Measurements from ENCODE around the gene POLR2C. TPM values are rescaled to one million over a fixed set of nuclear protein-coding genes. Genes with fewer than 3 reads are reported as not detected.

Gene POLR2C
- total and polyA plus RNA-seq, 2 of the 13 experiments (the other 11 are each of a cell fraction or from before 2014, with no cell fraction given), result 104 to 216 TPM

DNA sequence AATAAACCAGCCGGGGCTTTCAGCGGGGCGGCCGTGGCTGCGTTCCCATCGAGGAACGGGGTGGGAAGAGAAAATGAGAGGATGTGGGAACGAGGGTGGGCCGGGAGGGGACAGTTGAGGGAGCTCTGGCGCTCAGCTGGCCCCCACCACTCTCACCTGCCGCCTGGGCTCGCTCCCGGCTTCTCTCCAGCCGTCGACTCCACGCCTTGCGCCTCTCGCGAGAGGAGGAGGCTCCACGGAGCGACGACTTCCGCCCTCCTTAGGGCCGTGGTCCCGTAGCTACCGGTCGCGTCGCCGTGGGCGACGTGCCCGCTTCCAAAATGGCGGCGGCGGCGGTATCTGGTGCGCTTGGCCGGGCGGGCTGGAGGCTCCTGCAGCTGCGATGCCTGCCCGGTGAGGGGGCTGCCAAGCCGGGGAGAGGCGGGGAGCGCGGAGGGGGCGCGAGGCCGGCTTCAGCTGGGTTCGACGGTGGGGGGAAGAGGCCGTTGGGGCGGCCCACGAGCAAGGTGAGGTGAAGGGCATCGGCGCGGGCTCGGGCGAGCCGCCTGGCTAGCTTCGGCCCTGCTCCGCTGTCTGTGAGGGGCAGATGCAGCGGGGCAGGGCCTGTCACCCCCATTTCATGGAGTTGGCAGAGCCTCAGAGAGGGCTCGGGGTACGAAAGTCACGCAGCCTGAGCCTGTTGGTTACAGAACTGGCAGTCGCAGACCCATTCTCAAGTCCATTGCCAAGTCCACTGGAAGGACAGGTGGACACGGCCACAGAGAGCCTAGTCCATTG, 15.1 kb upstream of the POLR2C start, which contains the start of the genes CIAPIN1 and COQ9 (continued):
- no peak for TF ChIP-seq RARA (CRISPR knock-in tag; IDR thresholded peaks at IDR 0.05)
- TF ChIP-seq ZNF780A (CRISPR knock-in tag; IDR thresholded peaks at IDR 0.05), result peak; percentile 74; the same call in 1 of the 2 replicates
- TF ChIP-seq, protein P1, sequence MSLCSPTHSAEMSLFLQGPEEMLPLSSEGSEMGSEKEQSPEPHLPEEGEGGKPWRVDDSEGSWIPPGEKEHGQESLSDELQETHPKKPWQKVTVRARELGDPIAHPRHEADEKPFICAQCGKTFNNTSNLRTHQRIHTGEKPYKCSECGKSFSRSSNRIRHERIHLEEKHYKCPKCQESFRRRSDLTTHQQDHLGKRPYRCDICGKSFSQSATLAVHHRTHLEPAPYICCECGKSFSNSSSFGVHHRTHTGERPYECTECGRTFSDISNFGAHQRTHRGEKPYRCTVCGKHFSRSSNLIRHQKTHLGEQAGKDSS (CRISPR knock-in tag; IDR thresholded peaks at IDR 0.05; ENCODE audit: borderline replicate concordance, low read depth), result no peak; the same call in 1 of the 2 replicates
- 0 out of 2 replicates have a peak, but pooled peaks have one; percentile 38 for TF ChIP-seq ZNF557 (CRISPR knock-in tag; IDR thresholded peaks at IDR 0.05)
- TF ChIP-seq XRCC5 (optimal IDR thresholded peaks at IDR 0.05; ENCODE audit: low read length), result no peak
- TF ChIP-seq TOE1 (CRISPR knock-in tag; IDR thresholded peaks at IDR 0.05), result peak; percentile 40; the same call in 1 of the 2 replicates
- TF ChIP-seq, protein P2, sequence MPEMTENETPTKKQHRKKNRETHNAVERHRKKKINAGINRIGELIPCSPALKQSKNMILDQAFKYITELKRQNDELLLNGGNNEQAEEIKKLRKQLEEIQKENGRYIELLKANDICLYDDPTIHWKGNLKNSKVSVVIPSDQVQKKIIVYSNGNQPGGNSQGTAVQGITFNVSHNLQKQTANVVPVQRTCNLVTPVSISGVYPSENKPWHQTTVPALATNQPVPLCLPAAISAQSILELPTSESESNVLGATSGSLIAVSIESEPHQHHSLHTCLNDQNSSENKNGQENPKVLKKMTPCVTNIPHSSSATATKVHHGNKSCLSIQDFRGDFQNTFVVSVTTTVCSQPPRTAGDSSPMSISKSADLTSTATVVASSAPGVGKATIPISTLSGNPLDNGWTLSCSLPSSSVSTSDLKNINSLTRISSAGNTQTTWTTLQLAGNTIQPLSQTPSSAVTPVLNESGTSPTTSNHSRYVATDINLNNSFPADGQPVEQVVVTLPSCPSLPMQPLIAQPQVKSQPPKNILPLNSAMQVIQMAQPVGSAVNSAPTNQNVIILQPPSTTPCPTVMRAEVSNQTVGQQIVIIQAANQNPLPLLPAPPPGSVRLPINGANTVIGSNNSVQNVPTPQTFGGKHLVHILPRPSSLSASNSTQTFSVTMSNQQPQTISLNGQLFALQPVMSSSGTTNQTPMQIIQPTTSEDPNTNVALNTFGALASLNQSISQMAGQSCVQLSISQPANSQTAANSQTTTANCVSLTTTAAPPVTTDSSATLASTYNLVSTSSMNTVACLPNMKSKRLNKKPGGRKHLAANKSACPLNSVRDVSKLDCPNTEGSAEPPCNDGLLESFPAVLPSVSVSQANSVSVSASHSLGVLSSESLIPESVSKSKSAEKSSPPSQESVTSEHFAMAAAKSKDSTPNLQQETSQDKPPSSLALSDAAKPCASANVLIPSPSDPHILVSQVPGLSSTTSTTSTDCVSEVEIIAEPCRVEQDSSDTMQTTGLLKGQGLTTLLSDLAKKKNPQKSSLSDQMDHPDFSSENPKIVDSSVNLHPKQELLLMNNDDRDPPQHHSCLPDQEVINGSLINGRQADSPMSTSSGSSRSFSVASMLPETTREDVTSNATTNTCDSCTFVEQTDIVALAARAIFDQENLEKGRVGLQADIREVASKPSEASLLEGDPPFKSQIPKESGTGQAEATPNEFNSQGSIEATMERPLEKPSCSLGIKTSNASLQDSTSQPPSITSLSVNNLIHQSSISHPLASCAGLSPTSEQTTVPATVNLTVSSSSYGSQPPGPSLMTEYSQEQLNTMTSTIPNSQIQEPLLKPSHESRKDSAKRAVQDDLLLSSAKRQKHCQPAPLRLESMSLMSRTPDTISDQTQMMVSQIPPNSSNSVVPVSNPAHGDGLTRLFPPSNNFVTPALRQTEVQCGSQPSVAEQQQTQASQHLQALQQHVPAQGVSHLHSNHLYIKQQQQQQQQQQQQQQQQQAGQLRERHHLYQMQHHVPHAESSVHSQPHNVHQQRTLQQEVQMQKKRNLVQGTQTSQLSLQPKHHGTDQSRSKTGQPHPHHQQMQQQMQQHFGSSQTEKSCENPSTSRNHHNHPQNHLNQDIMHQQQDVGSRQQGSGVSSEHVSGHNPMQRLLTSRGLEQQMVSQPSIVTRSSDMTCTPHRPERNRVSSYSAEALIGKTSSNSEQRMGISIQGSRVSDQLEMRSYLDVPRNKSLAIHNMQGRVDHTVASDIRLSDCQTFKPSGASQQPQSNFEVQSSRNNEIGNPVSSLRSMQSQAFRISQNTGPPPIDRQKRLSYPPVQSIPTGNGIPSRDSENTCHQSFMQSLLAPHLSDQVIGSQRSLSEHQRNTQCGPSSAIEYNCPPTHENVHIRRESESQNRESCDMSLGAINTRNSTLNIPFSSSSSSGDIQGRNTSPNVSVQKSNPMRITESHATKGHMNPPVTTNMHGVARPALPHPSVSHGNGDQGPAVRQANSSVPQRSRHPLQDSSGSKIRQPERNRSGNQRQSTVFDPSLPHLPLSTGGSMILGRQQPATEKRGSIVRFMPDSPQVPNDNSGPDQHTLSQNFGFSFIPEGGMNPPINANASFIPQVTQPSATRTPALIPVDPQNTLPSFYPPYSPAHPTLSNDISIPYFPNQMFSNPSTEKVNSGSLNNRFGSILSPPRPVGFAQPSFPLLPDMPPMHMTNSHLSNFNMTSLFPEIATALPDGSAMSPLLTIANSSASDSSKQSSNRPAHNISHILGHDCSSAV (CRISPR knock-in tag; IDR thresholded peaks at IDR 0.05; ENCODE audit: borderline replicate concordance), result peak; percentile 85; the same call in 1 of the 2 replicates
- TF ChIP-seq FOSL1 (CRISPR knock-in tag; IDR thresholded peaks at IDR 0.05; ENCODE audit: borderline replicate concordance), result 0 out of 2 replicates have a peak, but pooled peaks have one; percentile 30
- peak; percentile 89; the same call in 1 of the 2 replicates for TF ChIP-seq SMAD1 (CRISPR knock-in tag; IDR thresholded peaks at IDR 0.05; ENCODE audit: borderline replicate concordance, low read depth)
- peak; percentile 78 for TF ChIP-seq ZNF768 (CRISPR knock-in tag; IDR thresholded peaks at IDR 0.05)
- TF ChIP-seq NBN (conservative IDR thresholded peaks at IDR 0.05), result no peak
- TF ChIP-seq MTF2 (CRISPR knock-in tag; IDR thresholded peaks at IDR 0.05; ENCODE audit: borderline replicate concordance), result no peak; the same call in 1 of the 2 replicates
- TF ChIP-seq RXRA (CRISPR knock-in tag; IDR thresholded peaks at IDR 0.05), result peak; percentile 89
- no peak for TF ChIP-seq PRMT3 (CRISPR knock-in tag; IDR thresholded peaks at IDR 0.05; ENCODE audit: borderline replicate concordance, low read depth)
- TF ChIP-seq, protein P3, sequence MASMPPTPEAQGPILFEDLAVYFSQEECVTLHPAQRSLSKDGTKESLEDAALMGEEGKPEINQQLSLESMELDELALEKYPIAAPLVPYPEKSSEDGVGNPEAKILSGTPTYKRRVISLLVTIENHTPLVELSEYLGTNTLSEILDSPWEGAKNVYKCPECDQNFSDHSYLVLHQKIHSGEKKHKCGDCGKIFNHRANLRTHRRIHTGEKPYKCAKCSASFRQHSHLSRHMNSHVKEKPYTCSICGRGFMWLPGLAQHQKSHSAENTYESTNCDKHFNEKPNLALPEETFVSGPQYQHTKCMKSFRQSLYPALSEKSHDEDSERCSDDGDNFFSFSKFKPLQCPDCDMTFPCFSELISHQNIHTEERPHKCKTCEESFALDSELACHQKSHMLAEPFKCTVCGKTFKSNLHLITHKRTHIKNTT (CRISPR knock-in tag; IDR thresholded peaks at IDR 0.05), result no peak
- TF ChIP-seq ZBTB3 (CRISPR knock-in tag; IDR thresholded peaks at IDR 0.05; ENCODE audit: borderline replicate concordance, low read depth), result peak; percentile 81
- peak; percentile 90 for TF ChIP-seq ZNF883 (CRISPR knock-in tag; IDR thresholded peaks at IDR 0.05; ENCODE audit: not compliant biosample characterization)
- TF ChIP-seq RBM22 (optimal IDR thresholded peaks at IDR 0.05; ENCODE audit: low read length), result no peak
- TF ChIP-seq NCOA1 (CRISPR knock-in tag; IDR thresholded peaks at IDR 0.05), result no peak
